Neuronal stem cell (in vitro differentiated cells): Measurements from ENCODE around the gene GPS1.
A peak's percentile ranks its signal among the peaks of the same experiment; 100 is the strongest.

Source experiments
- DNase-seq: peaks from one replicate; pipeline ENCODE4 v3.0.0-alpha.2; 2013; ENCODE audit warnings: low spot score
- H2AFZ ChIP-seq: one replicate; pipeline ENCODE4 v1.6.1; 2013; ENCODE audit warnings: mild to moderate bottlenecking, low read length, inconsistent platforms
- H2AK5ac ChIP-seq: 2 replicates; pipeline ENCODE4 v1.6.1; 2013; ENCODE audit warnings: low read depth, mild to moderate bottlenecking, inconsistent platforms, low read length, moderate library complexity, mixed read lengths
- H2BK120ac ChIP-seq: 2 replicates; pipeline ENCODE4 v1.6.1; 2013; ENCODE audit warnings: low read depth, mild to moderate bottlenecking, inconsistent platforms, low read length, moderate library complexity, mixed read lengths
- H2BK12ac ChIP-seq: one replicate; pipeline ENCODE4 v1.6.1; 2013; ENCODE audit warnings: low read length, inconsistent platforms
- H2BK15ac ChIP-seq: 2 replicates; pipeline ENCODE4 v1.6.1; 2013; ENCODE audit warnings: mild to moderate bottlenecking, low read length, inconsistent platforms, mixed read lengths
- H2BK5ac ChIP-seq: one replicate; pipeline ENCODE4 v1.6.1; 2013; ENCODE audit warnings: inconsistent platforms, mild to moderate bottlenecking, low read length, moderate library complexity
- H3K14ac ChIP-seq: one replicate; pipeline ENCODE4 v1.6.1; 2013; ENCODE audit warnings: low read length, inconsistent platforms
- H3K18ac ChIP-seq: 2 replicates; pipeline ENCODE4 v1.6.1; 2013; ENCODE audit warnings: low read length, inconsistent platforms
- H3K23ac ChIP-seq: 2 replicates; pipeline ENCODE4 v1.6.1; 2013; ENCODE audit warnings: low read depth, mild to moderate bottlenecking, mixed read lengths, low read length, inconsistent platforms; ENCODE audit not compliant: poor library complexity
- H3K27ac ChIP-seq: replicated peaks from 3 replicates; pipeline ENCODE4 v1.5.1; 2013; ENCODE audit warnings: low read length, inconsistent platforms
- H3K27me3 ChIP-seq, 3 experiments: 2 replicates each; pipeline ENCODE4 v1.6.1; 2013; ENCODE audit warnings: low read length in 3 of 3, mild to moderate bottlenecking in 2 of 3, inconsistent platforms in 1 of 3, low read depth in 1 of 3, mixed read lengths in 1 of 3, moderate library complexity in 1 of 3; ENCODE audit not compliant: control insufficient read depth in 3 of 3, insufficient read depth in 3 of 3
- H3K36me3 ChIP-seq, 2 donors: replicated peaks in 1 of 2; 2 replicates each; pipeline ENCODE4 v1.6.1; 2013; ENCODE audit warnings: low read length in 2 of 2; ENCODE audit not compliant: control insufficient read depth in 2 of 2, insufficient read depth in 2 of 2
- H3K4ac ChIP-seq: 2 replicates; pipeline ENCODE4 v1.6.1; 2013; ENCODE audit warnings: inconsistent platforms, mild to moderate bottlenecking, low read length, moderate library complexity
- H3K4me1 ChIP-seq, 2 donors: 1 replicate in 1 of 2; 2 replicates in 1 of 2; pipeline ENCODE4 v1.6.1; 2013; ENCODE audit warnings: low read length in 2 of 2, low read depth in 1 of 2; ENCODE audit not compliant: control insufficient read depth in 2 of 2, insufficient read depth in 1 of 2
- H3K4me2 ChIP-seq: one replicate; pipeline ENCODE4 v1.6.1; 2013; ENCODE audit warnings: mild to moderate bottlenecking, low read length, inconsistent platforms; ENCODE audit not compliant: insufficient read depth, poor library complexity, severe bottlenecking
- H3K4me3 ChIP-seq, 2 donors: 2 replicates each; pipeline ENCODE4 v1.5.1; 2013; ENCODE audit warnings: low read length in 2 of 2, mild to moderate bottlenecking in 2 of 2, inconsistent platforms in 1 of 2, moderate library complexity in 1 of 2
- H3K79me1 ChIP-seq: one replicate; pipeline ENCODE4 v1.6.1; 2013; ENCODE audit warnings: low read depth, mild to moderate bottlenecking, inconsistent platforms, low read length, moderate library complexity
- H3K9ac ChIP-seq: one replicate; pipeline ENCODE4 v1.6.1; 2013; ENCODE audit warnings: mild to moderate bottlenecking, low read depth, low read length, inconsistent platforms; ENCODE audit not compliant: poor library complexity
- H3K9me3 ChIP-seq, 2 donors: replicated peaks in 1 of 2; 2 replicates each; pipeline versions ENCODE3 to v1.6.1; 2013; ENCODE audit warnings: low read length in 2 of 2, mild to moderate bottlenecking in 2 of 2, inconsistent platforms in 1 of 2, low read depth in 1 of 2, mixed read lengths in 1 of 2, moderate library complexity in 1 of 2; ENCODE audit not compliant: control insufficient read depth in 2 of 2, insufficient read depth in 1 of 2
- H4K8ac ChIP-seq: one replicate; pipeline ENCODE4 v1.6.1; 2013; ENCODE audit warnings: low read depth, mild to moderate bottlenecking, inconsistent platforms, low read length, moderate library complexity
- H4K91ac ChIP-seq: one replicate; pipeline ENCODE4 v1.6.1; 2013; ENCODE audit warnings: low read length, low read depth, mild to moderate bottlenecking, inconsistent platforms; ENCODE audit not compliant: poor library complexity
- WGBS, 2 donors: extraction: QIAGEN DNeasy Blood & Tissue Kit; methylation state at CpG; one replicate each; pipeline ENCODE4 v1.1.7; 2013; ENCODE audit warnings: missing lambda C conversion rate in 2 of 2, mixed read lengths in 1 of 2; ENCODE audit not compliant: insufficient read length in 2 of 2, insufficient replicate concordance in 1 of 2; ENCODE audit errors: extremely low coverage in 2 of 2; 5-methylcytosine and 5-hydroxymethylcytosine counted together

GPS1 gene

GRCh38 chr17:82050152-82050760, 1.4 kb upstream of the GPS1 start:
- peak overlapping the region; percentile 89 for H3K23ac ChIP-seq
- no peak overlapping the region for H3K18ac ChIP-seq
- no peak overlapping the region for H2AFZ ChIP-seq
- no peak overlapping the region for H3K4ac ChIP-seq
- H2BK5ac ChIP-seq, result peak overlapping the region; percentile 75
- H3K36me3 ChIP-seq, result peaks cover 43 to 54% of the 10 kb centered on the region in 2 donors
- peak overlapping the region; percentile 96 for H2BK15ac ChIP-seq
- peak overlapping the region; percentile 63 for H2AK5ac ChIP-seq
- peak overlapping the region; percentile 90 for H3K9ac ChIP-seq
- no peak overlapping the region for H4K91ac ChIP-seq
- H2BK120ac ChIP-seq, result no peak overlapping the region
- peak overlapping the region; percentile 89 for H3K14ac ChIP-seq
- H3K4me3 ChIP-seq, result peak overlapping the region; percentile 2 to 98
- H3K79me1 ChIP-seq, result peaks cover 21% of the 10 kb centered on the region
- DNase-seq, result no peak
- no peaks in the 10 kb centered on the region for H3K9me3 ChIP-seq
- H2BK12ac ChIP-seq, result peak overlapping the region; percentile 58
- peaks cover 7% of the 10 kb centered on the region in 2 donors for H3K4me1 ChIP-seq
- no CpG with 5 or more reads among the region's 28 CpGs for WGBS, 2 donors
- H3K27ac ChIP-seq, result no peak overlapping the region
- H3K27me3 ChIP-seq, result no peaks in the 10 kb centered on the region
- H3K4me2 ChIP-seq, result peak overlapping the region; percentile 11
- H4K8ac ChIP-seq, result peak overlapping the region; percentile 96

- H3K27me3 ChIP-seq, result no peaks in the 10 kb centered on the region
- peak overlapping the region; percentile 98 for H3K4me2 ChIP-seq
- DNase-seq, result no peak
- H2BK120ac ChIP-seq, result no peak overlapping the region
- peak overlapping the region; percentile 96 for H2BK15ac ChIP-seq
- peak overlapping the region; percentile 96 for H4K8ac ChIP-seq
- peak overlapping the region; percentile 53 for H3K4ac ChIP-seq
- peaks cover 7% of the 10 kb centered on the region in 2 donors for H3K4me1 ChIP-seq
- no peak overlapping the region for H4K91ac ChIP-seq
- H3K23ac ChIP-seq, result peak overlapping the region; percentile 89
- H3K9me3 ChIP-seq, result no peaks in the 10 kb centered on the region
- peak overlapping the region; percentile 80 for H3K18ac ChIP-seq
- H3K9ac ChIP-seq, result peak overlapping the region; percentile 90
- H3K36me3 ChIP-seq, result peaks cover 49 to 61% of the 10 kb centered on the region in 2 donors
- H2BK12ac ChIP-seq, result peak overlapping the region; percentile 100
- peak overlapping the region; percentile 89 for H3K14ac ChIP-seq
- H2AK5ac ChIP-seq, result peak overlapping the region; percentile 63
- peaks cover 21% of the 10 kb centered on the region for H3K79me1 ChIP-seq
- H2AFZ ChIP-seq, result peak overlapping the region; percentile 90
- H3K4me3 ChIP-seq, result peak overlapping the region; percentile 98 to 99
- H3K27ac ChIP-seq, result no peak overlapping the region
- H2BK5ac ChIP-seq, result peak overlapping the region; percentile 75
- WGBS, 2 donors, result no CpG with 5 or more reads among the region's 79 CpGs
These were observed 697 bp upstream of the GPS1 start for GRCh38 chr17:82050761-82051641.

- H3K4me1 ChIP-seq, result peaks cover 7% of the 10 kb centered on the region in 2 donors
- peak overlapping the region; percentile 98 to 99 for H3K4me3 ChIP-seq
- H4K8ac ChIP-seq, result no peak overlapping the region
- H4K91ac ChIP-seq, result no peak overlapping the region
- H2BK120ac ChIP-seq, result no peak overlapping the region
- H3K18ac ChIP-seq, result no peak overlapping the region
- peak overlapping the region; percentile 94 for H3K9ac ChIP-seq
- WGBS, 2 donors, result no CpG with 5 or more reads among the region's 19 CpGs
- no peak overlapping the region for H2AFZ ChIP-seq
- peaks cover 60 to 68% of the 10 kb centered on the region in 2 donors for H3K36me3 ChIP-seq
- H3K4me2 ChIP-seq, result peak overlapping the region; percentile 98
- no peak overlapping the region for H2BK15ac ChIP-seq
- H3K79me1 ChIP-seq, result peaks cover 22% of the 10 kb centered on the region
- H2BK12ac ChIP-seq, result no peak overlapping the region
- no peak overlapping the region for H3K14ac ChIP-seq
- H2BK5ac ChIP-seq, result no peak overlapping the region
- H3K9me3 ChIP-seq, result no peaks in the 10 kb centered on the region
- no peak for DNase-seq
- H3K23ac ChIP-seq, result peak overlapping the region; percentile 43
- no peaks in the 10 kb centered on the region for H3K27me3 ChIP-seq
- no peak overlapping the region for H3K4ac ChIP-seq
- peak overlapping the region; percentile 81 for H2AK5ac ChIP-seq
- H3K27ac ChIP-seq, result no peak overlapping the region
These were observed 951 bp downstream of the GPS1 start for GRCh38 chr17:82052638-82053059.

DNA sequence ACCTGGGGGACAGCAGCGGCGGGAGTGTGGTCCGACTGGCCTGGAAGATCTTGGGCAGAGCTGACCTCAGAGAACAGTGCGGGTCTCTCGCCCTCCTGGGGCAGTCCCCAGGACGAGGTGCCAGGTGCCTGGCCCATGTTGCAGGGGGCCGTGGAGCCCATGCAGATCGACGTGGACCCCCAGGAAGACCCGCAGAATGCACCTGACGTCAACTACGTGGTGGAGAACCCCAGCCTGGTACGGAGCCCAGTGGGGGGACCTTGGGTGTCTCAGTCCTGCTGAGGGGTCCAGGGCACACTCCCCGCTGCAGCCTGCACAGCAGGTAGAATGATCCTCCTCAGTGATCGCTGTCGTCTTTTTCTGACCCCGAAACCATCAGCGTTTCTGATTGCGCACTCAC, 1.4 kb downstream of the GPS1 start:
- Histone ChIP-seq H3K4me2 (peak overlapping the region; percentile 18), H3K23ac (peak overlapping the region; percentile 3), H2BK12ac (no peak overlapping the region), H2BK5ac (no peak overlapping the region), H3K9ac (no peak overlapping the region), H3K27ac (no peak overlapping the region), H2BK120ac (no peak overlapping the region), H3K14ac (no peak overlapping the region), H4K8ac (no peak overlapping the region), H4K91ac (no peak overlapping the region), H3K27me3 (no peaks in the 10 kb centered on the region), H2AK5ac (no peak overlapping the region), H3K4ac (no peak overlapping the region), H3K18ac (no peak overlapping the region), H3K4me1 (peaks cover 7% of the 10 kb centered on the region in 2 donors), H2BK15ac (no peak overlapping the region), H3K36me3 (peaks cover 58 to 68% of the 10 kb centered on the region in 2 donors), H3K4me3 (peak overlapping the region in 1 of 2 donors; percentile 98), H3K9me3 (no peaks in the 10 kb centered on the region), H2AFZ (no peak overlapping the region), H3K79me1 (peaks cover 21% of the 10 kb centered on the region)
- DNase-seq, result no peak
- WGBS, 2 donors, result no CpG with 5 or more reads among the region's 19 CpGs
